Left lung (tissue), 10 donors: ENCODE results near the gene ASCC1. TPM values are rescaled to one million over a fixed set of nuclear protein-coding genes. Genes with fewer than 3 reads are reported as not detected.

Source experiments
- ATAC-seq: fragments of 200-7000 bp; cut with Tn5 transposase; one replicate; pipeline ENCODE4 v1.9.1; 2020; ENCODE audit warnings: moderate library complexity
- DNase-seq, 4 donors: peaks; one replicate each; pipeline ENCODE4 v3.0.0-alpha.2; 2013 to 2020
- H3K27ac ChIP-seq, 2 donors: fragments of 200-600 bp; sonication (generic) in 1 of 2; one replicate each; pipeline versions ENCODE4 v1.5.0 to v1.8.0; 2020 to 2021
- H3K27me3 ChIP-seq, 2 donors: fragments of 200-600 bp; sonication (generic) in 1 of 2; one replicate each; pipeline versions ENCODE4 v1.5.0 to v1.8.0; 2020 to 2021
- H3K36me3 ChIP-seq, 2 donors: fragments of 200-600 bp; sonication (generic) in 1 of 2; one replicate each; pipeline versions ENCODE4 v1.5.0 to v1.8.0; 2020 to 2021
- H3K4me1 ChIP-seq, 2 donors: fragments of 200-600 bp; one replicate each; pipeline ENCODE4 v1.8.0; 2021
- H3K4me3 ChIP-seq, 2 donors: fragments of 200-600 bp; sonication (generic) in 1 of 2; one replicate each; pipeline versions ENCODE4 v1.5.0 to v1.8.0; 2020 to 2021; ENCODE audit warnings: mild to moderate bottlenecking in 1 of 2
- H3K9me3 ChIP-seq, 2 donors: fragments of 200-600 bp; sonication (generic) in 1 of 2; one replicate each; pipeline versions ENCODE4 v1.5.0 to v1.8.0; 2020 to 2021
- intact Hi-C, 2 donors: fragments of 100-400 bp; cut with DNase I; formaldehyde crosslinking; loops; one replicate each; pipeline versions ENCODE4 v1.11.2 to v1.14.2; 2022
- polyA plus RNA-seq, 6 donors: library from polyadenylated mRNA; unstranded; fragments of 120-200 nt; gene quantifications; one replicate each; pipeline ENCODE4 v1.2.1, GENCODE V29; 2013; ENCODE audit not compliant: insufficient read length in 6 of 6
- total RNA-seq, 2 donors: library from RNA; stranded (reverse); fragmentation: NEBNext Ultra II Directional; extraction: Animal tissue kit (Norgen Biotek cat#: 25700); gene quantifications; one replicate each; pipeline ENCODE4 v1.2.1, GENCODE V29; 2021
- TF ChIP-seq, protein P1 (sequence below), 2 donors: fragments of 200-600 bp; sonication (generic) in 1 of 2; IDR thresholded peaks; one replicate each; pipeline versions ENCODE4 v1.5.0 to v1.8.0; 2021; ENCODE audit warnings: antibody characterized with exemption in 2 of 2
- donor health status: DM: no; HTN: yes; CAD: no.
- donor health status: DM: no; HTN: no; CAD: no.

Gene ASCC1
- total and polyA plus RNA-seq, 8 donors: 27.0 to 48.2 (median 37.4) TPM

DNA sequence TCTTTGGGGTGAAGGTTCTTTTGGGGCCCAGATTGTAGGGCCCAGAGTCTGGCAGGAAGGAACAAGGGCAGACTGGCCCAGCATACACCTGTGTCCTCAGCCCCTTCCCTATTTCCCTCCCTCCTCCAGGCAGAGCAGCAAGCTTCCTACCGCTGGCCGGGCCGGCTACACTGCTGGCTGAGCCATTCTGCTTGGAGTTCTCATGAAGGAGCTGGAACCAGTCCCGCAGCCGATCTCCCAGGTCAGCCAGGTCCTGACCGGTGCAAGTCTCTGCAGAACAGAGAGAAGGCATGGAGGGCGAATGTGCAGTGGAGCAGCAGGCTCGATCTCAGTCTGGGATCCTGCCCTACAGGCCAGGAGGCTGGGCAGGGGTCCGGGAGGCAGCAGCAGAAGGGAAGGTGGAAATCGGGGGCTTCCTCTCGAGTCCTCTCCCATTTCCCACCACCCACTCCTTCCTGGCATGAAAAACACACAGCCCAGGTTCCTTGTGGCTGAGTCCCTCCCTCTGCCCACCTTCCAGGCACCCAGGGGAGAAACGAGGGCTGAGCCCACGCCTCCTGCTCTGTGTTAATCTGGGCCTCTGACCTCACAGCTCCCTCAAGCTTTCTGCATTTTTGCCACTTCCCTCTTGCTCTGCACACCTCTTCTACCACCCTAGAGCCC, 148.5 kb downstream of the ASCC1 start:
- H3K4me3 ChIP-seq: no peak overlapping the region
- intact Hi-C loops: no loop called here
- no peaks in the 10 kb centered on the region for H3K27me3 ChIP-seq
- no peaks in the 10 kb centered on the region for H3K4me1 ChIP-seq
- H3K36me3 ChIP-seq: peaks cover 0 to 7% of the 10 kb centered on the region in 2 donors
- ATAC-seq (no peak), DNase-seq (no peak)
- no peaks in the 10 kb centered on the region for H3K9me3 ChIP-seq
- TF ChIP-seq, protein P1, sequence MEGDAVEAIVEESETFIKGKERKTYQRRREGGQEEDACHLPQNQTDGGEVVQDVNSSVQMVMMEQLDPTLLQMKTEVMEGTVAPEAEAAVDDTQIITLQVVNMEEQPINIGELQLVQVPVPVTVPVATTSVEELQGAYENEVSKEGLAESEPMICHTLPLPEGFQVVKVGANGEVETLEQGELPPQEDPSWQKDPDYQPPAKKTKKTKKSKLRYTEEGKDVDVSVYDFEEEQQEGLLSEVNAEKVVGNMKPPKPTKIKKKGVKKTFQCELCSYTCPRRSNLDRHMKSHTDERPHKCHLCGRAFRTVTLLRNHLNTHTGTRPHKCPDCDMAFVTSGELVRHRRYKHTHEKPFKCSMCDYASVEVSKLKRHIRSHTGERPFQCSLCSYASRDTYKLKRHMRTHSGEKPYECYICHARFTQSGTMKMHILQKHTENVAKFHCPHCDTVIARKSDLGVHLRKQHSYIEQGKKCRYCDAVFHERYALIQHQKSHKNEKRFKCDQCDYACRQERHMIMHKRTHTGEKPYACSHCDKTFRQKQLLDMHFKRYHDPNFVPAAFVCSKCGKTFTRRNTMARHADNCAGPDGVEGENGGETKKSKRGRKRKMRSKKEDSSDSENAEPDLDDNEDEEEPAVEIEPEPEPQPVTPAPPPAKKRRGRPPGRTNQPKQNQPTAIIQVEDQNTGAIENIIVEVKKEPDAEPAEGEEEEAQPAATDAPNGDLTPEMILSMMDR (IDR thresholded peaks at IDR 0.05): no peak
- H3K27ac ChIP-seq: no peak overlapping the region

- TF ChIP-seq, protein P1 (IDR thresholded peaks at IDR 0.05): no peak
- Histone ChIP-seq H3K9me3 (no peaks in the 10 kb centered on the region), H3K4me1 (no peaks in the 10 kb centered on the region), H3K4me3 (no peak overlapping the region), H3K27ac (no peak overlapping the region), H3K27me3 (no peaks in the 10 kb centered on the region), H3K36me3 (peaks cover 0 to 4% of the 10 kb centered on the region in 2 donors)
- DNase-seq (no peak), ATAC-seq (no peak)
- intact Hi-C loops: no loop called here
Measured at GRCh38 chr10:72066318-72067284, 149.5 kb downstream of the ASCC1 start.

DNA sequence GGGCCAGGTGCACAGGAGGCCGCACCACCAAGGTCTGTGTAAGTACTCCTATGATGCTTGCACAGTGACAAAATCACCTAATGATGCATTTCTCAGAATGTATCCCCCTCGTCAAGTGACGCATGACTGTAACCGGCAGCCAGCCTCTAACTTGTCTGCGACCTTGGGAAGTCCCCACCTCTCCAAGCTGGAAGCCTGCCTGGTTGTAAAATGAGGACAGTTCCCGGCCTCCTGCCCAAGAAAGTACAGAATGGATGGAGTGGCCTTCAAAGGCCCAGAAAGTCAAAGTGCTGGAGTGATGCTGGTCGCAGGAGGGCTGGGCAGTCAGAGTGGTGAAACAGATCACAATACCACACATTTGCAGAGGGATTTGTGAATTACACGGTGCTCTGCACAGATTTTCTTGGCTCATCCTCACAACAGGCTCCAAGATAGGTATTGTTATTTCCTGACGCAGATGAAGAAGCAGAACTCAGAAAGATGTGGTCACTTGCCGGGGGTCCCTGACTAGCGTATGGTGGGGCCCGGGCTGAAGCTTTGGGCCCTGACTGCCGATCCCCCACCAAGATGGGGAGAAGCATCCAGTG, 150.5 kb downstream of the ASCC1 start:
- ATAC-seq (no peak), DNase-seq (no peak)
- Histone ChIP-seq H3K36me3 (peaks cover 0 to 4% of the 10 kb centered on the region in 2 donors), H3K27me3 (no peaks in the 10 kb centered on the region), H3K4me1 (no peaks in the 10 kb centered on the region), H3K4me3 (no peak overlapping the region), H3K27ac (no peak overlapping the region), H3K9me3 (no peaks in the 10 kb centered on the region)
- intact Hi-C loops: no loop called here
- TF ChIP-seq, protein P1 (IDR thresholded peaks at IDR 0.05): no peak

- Histone ChIP-seq H3K4me3 (no peak overlapping the region), H3K27ac (no peak overlapping the region), H3K36me3 (peaks cover 0 to 4% of the 10 kb centered on the region in 2 donors), H3K27me3 (no peaks in the 10 kb centered on the region), H3K9me3 (no peaks in the 10 kb centered on the region), H3K4me1 (no peaks in the 10 kb centered on the region)
- TF ChIP-seq, protein P1 (IDR thresholded peaks at IDR 0.05): no peak
- no peak for DNase-seq
- no peak for ATAC-seq
- intact Hi-C loops: no loop called here
Measured at GRCh38 chr10:72063703-72064391, 152.2 kb downstream of the ASCC1 start.
